HG03103 (cell line): ENCODE data around the gene XXYLT1.
"Not testable (repeated sequence)": the region's sequence is repeated elsewhere in the genome, so short reads cannot be mapped to it uniquely, and the experiment has no call there.

ENCODE experiments used
- ATAC-seq: cut with Tn5 transposase; IDR thresholded peaks from one replicate; pipeline ENCODE4 v1.9.1; 2021; ENCODE audit warnings: low read depth; ENCODE audit not compliant: unreplicated experiment

Gene XXYLT1, protein sequence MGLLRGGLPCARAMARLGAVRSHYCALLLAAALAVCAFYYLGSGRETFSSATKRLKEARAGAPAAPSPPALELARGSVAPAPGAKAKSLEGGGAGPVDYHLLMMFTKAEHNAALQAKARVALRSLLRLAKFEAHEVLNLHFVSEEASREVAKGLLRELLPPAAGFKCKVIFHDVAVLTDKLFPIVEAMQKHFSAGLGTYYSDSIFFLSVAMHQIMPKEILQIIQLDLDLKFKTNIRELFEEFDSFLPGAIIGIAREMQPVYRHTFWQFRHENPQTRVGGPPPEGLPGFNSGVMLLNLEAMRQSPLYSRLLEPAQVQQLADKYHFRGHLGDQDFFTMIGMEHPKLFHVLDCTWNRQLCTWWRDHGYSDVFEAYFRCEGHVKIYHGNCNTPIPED

DNA sequence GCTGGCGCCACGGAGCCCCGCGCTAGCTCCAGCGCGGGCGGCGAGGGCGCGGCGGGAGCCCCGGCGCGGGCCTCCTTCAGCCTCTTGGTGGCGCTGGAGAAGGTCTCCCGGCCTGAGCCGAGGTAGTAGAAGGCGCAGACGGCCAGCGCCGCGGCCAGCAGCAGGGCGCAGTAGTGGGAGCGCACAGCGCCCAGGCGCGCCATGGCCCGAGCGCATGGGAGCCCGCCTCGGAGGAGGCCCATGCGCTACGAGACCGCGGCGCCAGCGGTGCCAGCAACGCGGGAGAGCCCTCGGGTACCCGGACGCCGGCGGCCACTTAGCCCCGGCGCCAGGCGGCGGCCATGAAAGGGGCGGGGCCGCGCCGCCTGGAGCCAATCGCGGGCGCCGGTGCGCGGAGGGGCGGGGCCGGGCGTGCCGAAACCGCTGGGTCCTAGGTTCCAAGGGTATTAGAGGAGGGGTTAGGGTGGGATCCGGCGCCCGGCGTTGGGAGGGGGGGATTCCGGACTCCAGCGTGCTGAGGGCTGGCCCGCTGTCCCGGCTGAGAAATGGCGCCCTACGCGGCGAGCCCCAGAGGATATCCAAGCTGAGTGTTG lies at the start of gene XXYLT1:
Gene XXYLT1 (minus strand): TSS at position 343 of the 593 bp plus-strand sequence. CDS start 101 bp downstream, at position 242.
- ATAC-seq: peak; percentile 70

DNA sequence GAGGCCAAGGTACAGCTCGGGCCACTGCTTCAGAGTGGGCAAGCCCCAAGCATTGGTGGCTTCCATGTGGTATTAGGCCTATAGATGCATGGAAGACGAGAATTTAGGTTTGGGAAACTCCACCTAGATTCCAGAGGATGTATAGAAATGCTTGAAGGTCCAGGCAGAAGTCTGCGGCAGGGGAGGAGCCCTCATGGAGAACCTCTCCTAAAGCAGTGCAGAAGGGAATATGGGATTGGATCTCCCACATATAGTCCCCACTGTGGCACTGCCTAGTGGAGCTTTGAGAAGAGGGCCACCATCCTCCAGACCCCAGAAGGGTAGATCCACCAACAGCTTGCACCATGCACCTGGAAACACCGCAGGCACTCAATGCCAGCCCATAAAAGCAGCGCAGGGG lies 48.1 kb upstream of the XXYLT1 start:
- ATAC-seq: no peak

DNA sequence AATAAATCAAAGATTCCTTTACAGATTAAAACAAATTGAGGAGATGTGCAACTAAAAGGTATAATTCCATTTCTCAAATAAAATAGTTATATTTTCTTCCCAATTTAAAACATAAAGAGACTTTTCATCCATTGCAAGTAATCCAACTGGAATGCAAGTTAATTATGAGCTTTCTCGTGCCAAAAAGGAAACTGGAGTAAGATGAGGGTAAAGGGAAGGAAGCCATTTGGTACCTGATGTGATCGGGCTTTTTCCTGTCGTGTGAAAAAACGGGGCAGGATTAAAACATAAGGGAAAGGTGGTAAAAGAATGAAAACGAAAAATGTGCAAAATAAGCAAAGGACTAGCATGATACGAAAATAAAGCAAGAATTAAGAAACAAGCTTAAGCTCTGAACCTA lies 41.8 kb upstream of the XXYLT1 start:
- ATAC-seq: no peak

DNA sequence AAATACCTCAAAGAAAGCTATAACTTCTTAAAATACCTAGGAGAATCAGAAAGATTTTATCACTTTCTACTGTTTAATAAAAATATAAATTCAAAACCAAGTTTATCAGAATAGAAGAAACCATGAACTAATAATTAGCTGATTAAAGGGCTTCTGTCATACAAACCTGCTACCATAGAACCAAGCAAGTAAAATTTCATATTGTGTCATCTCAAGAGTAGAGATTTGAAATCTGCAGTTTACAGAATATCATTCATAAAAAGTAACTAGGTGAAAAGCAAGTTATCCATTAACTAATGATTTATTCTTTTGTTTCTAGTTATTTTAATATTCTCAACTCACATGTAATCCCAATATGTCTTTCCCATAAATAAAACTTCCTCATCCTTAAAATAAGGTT lies 36.8 kb upstream of the XXYLT1 start:
- no peak for ATAC-seq

DNA sequence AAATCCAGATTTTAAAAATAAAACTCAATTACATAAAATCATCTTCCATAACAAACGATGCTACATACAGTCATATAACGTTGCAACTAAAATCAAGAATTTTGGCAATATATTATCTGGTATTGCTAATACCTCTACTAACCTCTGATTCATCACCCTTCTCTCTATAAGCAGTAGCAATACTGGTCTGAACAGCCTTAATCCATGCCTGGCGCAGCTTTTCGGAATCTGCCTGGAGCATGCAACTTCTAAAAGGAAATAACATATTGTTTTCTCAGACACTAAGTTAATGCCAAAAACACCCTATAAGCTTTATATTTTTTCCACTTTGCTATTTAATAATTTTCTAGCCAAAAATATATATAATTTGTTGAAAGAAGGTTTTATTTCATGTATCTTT lies 35.4 kb upstream of the XXYLT1 start:
- no peak for ATAC-seq

DNA sequence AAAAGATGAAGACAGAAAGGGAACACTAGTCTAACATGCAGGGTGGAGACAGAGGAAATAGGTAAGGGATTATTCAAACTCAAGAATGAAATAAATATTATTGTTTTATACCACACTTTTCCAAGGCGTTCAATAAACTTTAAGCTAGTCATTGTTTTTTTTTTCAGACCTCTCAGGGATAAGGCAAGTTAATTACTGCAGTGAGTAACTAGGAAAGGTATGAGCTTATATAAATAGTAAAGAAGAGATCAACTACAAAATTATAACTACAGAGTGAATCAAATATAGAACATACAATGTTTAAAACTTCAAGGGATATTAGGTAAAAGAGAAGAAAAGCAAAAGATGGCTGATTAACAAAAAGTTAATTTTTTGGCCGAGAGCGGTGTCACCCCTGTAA lies 31.5 kb upstream of the XXYLT1 start:
- ATAC-seq: no peak

DNA sequence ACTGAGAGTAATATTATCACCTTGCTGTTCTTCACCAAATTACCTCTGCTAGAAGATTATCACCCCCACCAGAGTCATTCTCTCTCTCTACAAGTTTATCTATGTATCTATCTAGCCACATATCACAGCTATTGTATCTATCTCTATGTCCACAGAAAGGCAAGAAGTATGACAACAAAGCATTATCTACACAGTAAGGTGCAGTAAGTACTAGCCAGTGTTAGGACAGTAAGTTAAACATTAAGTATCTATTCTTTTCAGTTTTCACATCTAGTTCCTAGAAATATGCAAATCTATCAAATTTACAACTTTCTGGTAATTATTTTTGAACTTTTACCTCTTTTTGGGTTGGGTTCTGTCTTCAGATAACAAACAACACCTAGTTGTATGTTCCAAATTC lies 26.5 kb upstream of the XXYLT1 start:
- ATAC-seq: no peak

DNA sequence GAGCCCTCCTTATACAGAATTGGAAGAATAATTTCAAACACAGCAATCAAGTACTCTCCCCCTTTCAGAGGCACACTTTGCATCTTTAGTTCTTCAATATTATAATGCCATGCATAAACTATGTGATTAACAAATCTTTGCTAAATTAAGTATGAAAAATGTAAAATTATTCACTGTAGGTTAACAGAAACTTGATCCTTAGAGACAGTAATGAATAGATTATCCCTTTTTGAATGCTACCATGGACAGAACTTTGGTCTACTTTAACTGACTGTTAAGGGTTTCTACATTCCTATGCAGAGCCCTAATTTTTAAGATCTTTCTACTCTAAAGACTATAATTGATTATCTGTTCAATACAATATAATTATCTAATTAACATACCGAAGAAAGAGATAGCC lies 25.7 kb upstream of the XXYLT1 start:
- ATAC-seq: no peak

DNA sequence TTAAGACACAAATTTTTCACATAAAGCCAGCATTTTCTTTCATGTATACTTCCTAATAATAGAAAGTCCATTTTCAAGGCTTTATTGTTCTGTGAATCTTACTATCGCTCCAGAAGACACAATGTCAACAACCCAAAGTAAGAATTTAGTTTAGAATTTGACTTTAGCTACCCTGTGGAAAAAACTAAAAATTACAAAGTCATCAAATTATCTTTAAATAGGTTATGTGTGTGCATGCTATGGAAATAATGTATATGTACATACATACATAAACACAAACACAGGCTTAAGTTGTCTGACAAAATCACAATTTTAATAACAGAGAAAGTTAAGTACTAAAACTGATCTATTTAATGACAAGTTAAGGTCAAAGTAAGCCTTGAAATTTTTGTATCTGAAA lies 20.2 kb upstream of the XXYLT1 start:
- no peak for ATAC-seq

DNA sequence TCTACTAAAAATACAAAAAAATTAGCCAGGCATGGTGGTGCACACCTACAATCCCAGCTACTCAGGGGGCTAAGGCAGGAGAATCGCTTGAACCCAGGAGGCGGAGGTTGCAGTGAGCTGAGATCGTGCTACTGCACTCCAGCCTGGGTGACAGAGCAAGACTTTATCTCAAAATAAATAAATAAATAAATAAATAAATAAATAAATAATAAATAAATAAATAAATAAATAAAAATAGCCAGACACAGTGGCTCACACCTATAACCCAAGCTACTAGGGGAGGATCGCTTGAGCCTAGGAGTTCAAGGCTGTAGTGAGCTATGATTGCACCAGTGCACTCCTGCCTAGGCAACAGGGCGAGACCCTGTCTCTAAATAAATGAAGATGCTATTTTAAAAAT lies 19.7 kb upstream of the XXYLT1 start:
- not testable (repeated sequence) for ATAC-seq

DNA sequence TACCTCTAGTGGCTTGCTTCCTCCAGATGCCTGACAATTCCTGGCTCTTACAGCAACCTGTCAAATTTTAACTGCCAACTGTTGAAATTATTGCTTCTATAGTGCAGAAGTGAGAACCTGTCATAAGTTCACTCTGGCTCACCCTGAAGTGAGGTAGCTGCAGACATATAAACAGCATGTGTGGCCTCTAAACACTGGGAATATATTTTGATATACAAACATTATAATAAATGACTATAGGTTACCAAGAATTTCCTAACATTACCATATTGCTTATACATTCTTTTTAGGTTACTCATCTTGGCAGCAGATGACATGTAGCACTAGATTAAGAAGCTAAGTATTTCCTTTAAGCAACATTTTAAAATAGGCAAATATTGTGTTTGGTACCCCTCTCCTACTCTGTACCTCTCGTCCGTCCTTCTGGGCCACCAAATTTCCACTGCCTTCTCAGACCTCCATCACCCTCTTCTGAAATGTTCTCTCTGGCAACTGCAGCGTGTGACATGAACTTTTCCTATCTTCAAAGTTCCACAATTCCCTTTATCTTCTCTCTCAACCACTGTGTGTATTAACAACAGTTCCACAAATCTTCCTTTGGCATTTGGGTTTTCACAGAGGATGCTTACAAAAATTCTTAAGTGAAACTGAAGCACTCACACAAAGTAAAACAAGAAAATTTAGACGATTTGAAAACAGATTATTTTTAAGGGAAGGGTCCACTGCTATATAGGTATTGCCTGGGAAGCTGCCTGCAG lies 15.3 kb upstream of the XXYLT1 start:
- ATAC-seq: no peak

DNA sequence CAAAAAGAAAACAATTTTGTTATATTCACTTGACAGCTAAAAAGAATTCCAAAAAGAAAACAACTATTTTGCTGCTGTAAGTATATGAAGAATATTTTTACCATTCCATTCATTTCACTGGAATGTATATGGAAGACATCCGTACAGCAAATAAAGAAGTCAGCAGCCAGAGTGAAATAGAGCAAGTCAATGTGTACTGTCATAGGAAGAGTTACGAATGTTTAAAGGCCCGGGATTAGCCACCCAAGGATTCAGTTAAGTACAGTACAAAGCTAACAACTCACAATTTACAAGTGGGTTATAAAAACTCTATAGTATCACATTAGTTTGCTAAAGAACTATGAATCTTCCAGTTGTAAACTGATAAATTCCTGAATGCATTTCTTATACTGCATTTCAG lies 14.4 kb upstream of the XXYLT1 start:
- ATAC-seq: no peak

DNA sequence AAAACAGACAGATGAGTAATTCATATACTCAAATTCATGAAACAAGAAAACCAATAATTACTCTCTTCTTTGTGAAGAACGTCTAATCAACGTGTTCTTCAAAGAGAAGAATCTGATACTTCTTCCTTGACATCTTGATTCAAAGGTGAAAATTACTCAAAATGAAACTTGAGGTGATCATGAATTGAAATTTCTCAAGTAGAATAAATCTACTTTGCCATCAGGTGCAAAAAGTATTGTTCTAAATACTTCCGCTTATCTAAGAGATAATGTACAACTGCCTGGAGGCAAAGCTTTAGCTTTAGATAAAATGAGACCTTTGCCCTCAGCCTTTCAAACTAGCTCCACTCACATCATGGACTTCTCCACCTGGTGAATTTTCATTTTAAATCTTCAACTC lies 13.9 kb upstream of the XXYLT1 start:
- no peak for ATAC-seq

DNA sequence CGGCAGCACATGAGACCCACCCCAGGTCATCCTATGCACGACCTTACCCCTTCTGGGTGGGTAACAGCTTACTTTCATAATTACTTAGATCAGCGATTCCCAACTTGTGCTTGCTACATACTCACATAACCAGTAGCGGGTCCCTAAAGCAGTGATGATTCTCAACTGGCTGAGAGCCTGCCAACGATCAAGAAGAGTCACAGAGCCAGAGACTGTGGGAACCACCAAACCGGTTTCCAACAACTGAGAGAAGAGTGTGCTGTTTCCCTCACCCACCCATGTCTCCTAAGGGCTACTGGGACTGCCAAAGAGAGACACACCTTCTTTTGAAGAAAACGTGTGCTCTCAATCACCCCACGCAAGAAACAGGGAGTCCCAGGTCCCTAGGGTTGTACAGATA lies 12.0 kb upstream of the XXYLT1 start:
- no peak for ATAC-seq

DNA sequence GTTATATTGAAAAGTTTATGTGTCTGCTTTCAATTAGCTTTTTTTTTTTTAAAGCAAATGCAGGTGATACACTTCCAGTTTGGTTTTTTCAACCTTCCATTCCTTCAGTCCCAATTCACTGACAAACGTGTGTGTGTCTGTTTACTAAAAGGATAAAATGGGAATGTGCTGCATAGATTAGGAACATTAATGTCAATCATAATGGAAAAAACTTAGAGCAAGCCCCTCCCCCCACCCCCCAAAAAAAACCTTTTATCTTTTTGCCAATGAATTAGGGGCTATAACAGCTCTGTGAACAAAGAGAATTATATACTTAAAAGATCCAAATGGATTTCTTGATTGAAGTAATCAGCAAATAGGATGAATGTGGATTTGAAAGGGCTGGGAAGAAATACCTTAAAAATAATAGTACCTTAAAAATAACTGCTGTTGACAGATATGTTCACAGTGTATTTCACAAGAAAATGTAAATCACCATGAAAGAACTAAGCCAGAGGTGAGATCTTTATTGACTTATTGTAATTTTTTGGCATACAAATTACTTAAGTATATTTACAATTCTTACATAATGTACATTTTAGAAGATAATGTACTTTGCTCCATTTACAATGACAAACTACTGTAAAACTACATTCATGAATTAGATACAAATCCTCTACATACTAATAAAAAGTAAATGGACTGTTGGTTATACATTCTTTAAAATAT lies 3.5 kb upstream of the XXYLT1 start:
- no peak for ATAC-seq

DNA sequence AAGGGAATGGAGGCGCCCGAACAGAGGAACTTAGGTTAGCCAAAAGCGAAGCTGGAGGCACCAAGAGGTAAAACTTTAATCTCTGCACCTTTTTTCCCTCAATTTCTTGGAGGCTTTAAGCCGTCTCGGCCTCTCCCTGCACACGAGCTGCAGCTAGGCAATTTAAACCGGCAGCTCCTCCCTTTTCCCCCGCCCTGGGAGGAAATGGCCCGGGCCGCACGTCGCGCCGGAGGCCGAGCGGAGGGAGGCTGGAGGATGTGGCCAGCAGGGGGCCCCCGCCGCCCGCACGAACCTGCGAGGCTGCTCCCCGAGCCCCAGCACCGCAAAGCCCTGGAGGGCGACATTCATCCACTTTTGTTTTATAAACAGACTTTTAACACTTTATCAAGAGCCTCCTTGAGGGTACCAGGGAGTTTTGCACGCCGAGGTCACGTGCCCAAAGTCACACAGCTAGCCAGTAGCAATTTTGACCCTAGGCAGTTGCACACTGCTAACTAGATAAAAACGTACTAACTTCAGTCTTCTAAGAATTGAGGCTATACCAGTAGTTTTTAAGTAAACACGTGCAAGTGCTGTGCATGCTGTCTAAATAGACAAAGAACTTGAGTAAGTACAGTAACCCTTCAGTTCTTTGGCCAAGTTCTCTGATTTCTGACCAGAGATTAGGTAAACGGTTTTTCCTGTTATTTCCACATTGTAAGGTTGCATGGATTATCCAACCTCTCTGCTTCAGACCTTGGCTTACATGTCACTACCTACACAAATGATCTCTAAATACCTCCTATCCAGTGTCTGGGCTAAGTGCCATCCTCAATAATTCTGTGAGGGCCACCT lies 668 bp upstream of the XXYLT1 start:
- peak; percentile 52 for ATAC-seq

DNA sequence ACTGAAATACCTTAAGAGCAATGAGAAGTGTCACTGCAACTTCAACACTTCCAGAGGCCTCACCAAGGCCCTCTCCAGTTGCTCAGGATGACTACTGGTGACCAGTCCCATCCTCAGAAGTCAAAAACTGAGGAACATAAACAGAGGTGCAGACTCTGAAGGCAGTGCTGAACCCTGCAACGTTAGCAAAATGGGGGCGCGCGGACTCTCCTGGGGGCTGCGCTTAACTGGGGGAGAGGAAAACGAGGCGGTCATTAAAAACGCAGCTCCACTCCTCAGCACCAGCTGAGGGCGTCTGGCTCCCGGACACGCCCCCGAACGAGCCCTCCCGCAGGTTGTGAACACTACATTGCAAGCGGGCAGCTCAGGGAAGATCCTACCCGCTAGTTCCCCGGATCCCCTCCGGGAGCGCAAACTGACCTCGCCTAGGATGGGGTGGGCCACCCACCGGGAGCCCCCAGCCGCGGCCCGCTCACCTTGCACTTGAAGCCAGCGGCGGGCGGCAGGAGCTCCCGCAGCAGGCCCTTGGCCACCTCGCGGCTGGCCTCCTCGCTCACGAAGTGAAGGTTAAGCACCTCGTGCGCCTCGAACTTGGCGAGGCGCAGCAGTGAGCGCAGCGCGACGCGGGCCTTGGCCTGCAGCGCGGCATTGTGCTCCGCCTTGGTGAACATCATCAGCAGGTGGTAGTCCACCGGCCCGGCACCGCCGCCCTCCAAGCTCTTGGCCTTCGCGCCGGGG lies 711 bp downstream of the XXYLT1 start:
- ATAC-seq: peak; percentile 21

DNA sequence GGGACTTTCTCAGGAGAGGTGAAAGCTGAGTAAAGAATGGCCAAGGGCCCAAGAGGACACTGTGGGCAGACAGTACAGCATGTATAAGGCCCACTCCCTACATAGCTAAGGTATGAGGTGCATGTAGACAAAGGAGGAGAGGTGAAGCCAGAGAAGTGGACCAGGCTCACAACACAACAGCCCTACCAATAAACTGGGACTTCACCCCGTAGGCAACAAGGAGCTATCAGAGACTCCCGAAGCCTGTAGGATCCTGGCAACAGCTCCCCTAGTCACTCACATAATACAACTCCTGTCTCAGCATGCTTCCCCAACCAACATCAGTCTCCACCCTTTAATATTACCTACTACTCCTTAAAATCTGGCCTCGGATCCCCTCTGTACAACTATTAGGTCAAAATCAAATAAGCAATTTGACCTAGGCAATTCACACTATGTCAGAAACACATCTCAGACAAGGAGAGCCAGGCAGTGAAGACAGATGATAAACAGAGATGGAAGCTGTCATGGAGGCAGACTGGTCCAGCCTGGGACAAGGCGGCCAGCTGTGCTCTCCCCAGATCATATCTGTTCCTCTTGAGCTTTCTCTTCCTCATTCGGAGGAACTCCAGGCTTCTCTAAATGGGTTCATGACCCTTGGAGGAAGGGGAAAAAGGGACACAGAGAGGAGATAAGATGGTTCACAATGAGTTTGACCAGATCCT lies 1.4 kb downstream of the XXYLT1 start:
- no peak for ATAC-seq
